Aorta (tissue), 5 donors: Measurements from ENCODE around the gene PHACTR2. TPM values are rescaled to one million over a fixed set of nuclear protein-coding genes. Genes with fewer than 3 reads are reported as not detected.
"Not testable (repeated sequence)": the region's sequence is repeated elsewhere in the genome, so short reads cannot be mapped to it uniquely, and the experiment has no call there.

ENCODE experiments used
- ATAC-seq: fragments of 200-7000 bp; cut with Tn5 transposase; one replicate; pipeline ENCODE4 v1.9.1; 2022; ENCODE audit warnings: moderate library complexity; ENCODE audit not compliant: low FRiP score
- DNase-seq, 2 donors: peaks; one replicate each; pipeline ENCODE4 v3.0.0-alpha.2; 2020
- H3K27ac ChIP-seq, 2 donors: one replicate each; pipeline ENCODE4 v1.5.1; 2013; ENCODE audit warnings: low read length in 2 of 2, mild to moderate bottlenecking in 2 of 2, moderate library complexity in 2 of 2, control low read depth in 1 of 2, inconsistent platforms in 1 of 2, low read depth in 1 of 2
- H3K27me3 ChIP-seq, 2 donors: one replicate each; pipeline ENCODE4 v1.6.1; 2013; ENCODE audit warnings: control low read depth in 1 of 2, low read length in 1 of 2, mild to moderate bottlenecking in 1 of 2, moderate library complexity in 1 of 2; ENCODE audit not compliant: insufficient read depth in 2 of 2, control insufficient read depth in 1 of 2
- H3K36me3 ChIP-seq, 2 donors: one replicate each; pipeline ENCODE4 v1.6.1; 2013; ENCODE audit warnings: control low read depth in 1 of 2, low read length in 1 of 2, mild to moderate bottlenecking in 1 of 2; ENCODE audit not compliant: insufficient read depth in 2 of 2, control insufficient read depth in 1 of 2
- H3K4me1 ChIP-seq, 2 donors: one replicate each; pipeline ENCODE4 v1.6.1; 2013; ENCODE audit warnings: low read length in 2 of 2, control low read depth in 1 of 2, mild to moderate bottlenecking in 1 of 2, moderate library complexity in 1 of 2; ENCODE audit not compliant: insufficient read depth in 2 of 2, control insufficient read depth in 1 of 2
- H3K4me3 ChIP-seq, 2 donors: one replicate each; pipeline ENCODE4 v1.5.1; 2013; ENCODE audit warnings: low read length in 2 of 2, control low read depth in 1 of 2, mild to moderate bottlenecking in 1 of 2
- H3K9me3 ChIP-seq: one replicate; pipeline ENCODE4 v1.6.1; 2013; ENCODE audit warnings: mild to moderate bottlenecking, low read length; ENCODE audit not compliant: control insufficient read depth
- WGBS, 2 donors: extraction: QIAGEN DNeasy Blood & Tissue Kit; methylation state at CpG; one replicate each; pipeline ENCODE4 v1.1.7; 2013; 5-methylcytosine and 5-hydroxymethylcytosine counted together
- intact Hi-C, 2 donors: fragments of 100-400 bp; cut with DNase I; formaldehyde crosslinking; loops; one replicate each; pipeline versions ENCODE4 v1.14.2 to v1.15.0; 2022
- polyA plus RNA-seq, 2 donors: library from polyadenylated mRNA; stranded (reverse); fragments of 200-250 nt; gene quantifications; one replicate each; pipeline ENCODE4 v1.2.3, GENCODE V29; 2013
- total RNA-seq, 2 donors: library from RNA; stranded (reverse); fragmentation: NEBNext Ultra II Directional; extraction: Animal tissue kit (Norgen Biotek cat#: 25700); gene quantifications; one replicate each; pipeline ENCODE4 v1.2.1, GENCODE V29; 2021
- donor health status: healthy with polysubstance abuse.
- donor health status: Bipolar disorder and iron deficiency.
- donor health status: DM: no; HTN: no; CAD: no.
- donor health status: DM: no; HTN: no; CAD: no.
- donor health status: DM: yes; HTN: yes; CAD: no.

The PHACTR2 gene
- total and polyA plus RNA-seq, 4 donors = 15.3 to 96.8 (median 51.2) TPM

- 2% methylated on average over 7 of the region's 7 CpGs for WGBS, 2 donors
These were observed 164.7 kb downstream of the PHACTR2 start for GRCh38 chr6:143842461-143842901.

GRCh38 chr6:143842902-143843676, 165.3 kb downstream of the PHACTR2 start, which contains the start of gene LTV1:
Gene LTV1, plus strand, starts transcription at chr6:143843338. Its CDS starts 140 bp downstream, at chr6:143843478.
- WGBS, 2 donors = 0 to 1% methylated on average over 64 of the region's 64 CpGs
- peaks cover 0 to 10% of the 10 kb centered on the region in 2 donors for H3K4me1 ChIP-seq
- ATAC-seq (peak; percentile 100), DNase-seq (peak; percentile 98)
- no peaks in the 10 kb centered on the region for H3K9me3 ChIP-seq
- intact Hi-C loops = loop anchor here (5.0 to 10.0 kb wide), 5 partner anchors 162 to 268 kb away; partner anchors contain the start of genes PHACTR2 (in 2 of the 2) and PLAGL1 (in 1 of the 2)
- no peaks in the 10 kb centered on the region for H3K27me3 ChIP-seq
- peak within 1 kb of the TSS; percentile 84 to 92 for H3K27ac ChIP-seq
- H3K36me3 ChIP-seq = peaks cover 0 to 1% of the 10 kb centered on the region in 2 donors
- peak within 1 kb of the TSS; percentile 56 to 71 for H3K4me3 ChIP-seq

More at GRCh38 chr6:143842461-143842901, 164.7 kb downstream of the PHACTR2 start:
- no peak for DNase-seq
- Histone ChIP-seq H3K4me3 (peak overlapping the region; percentile 56 to 71), H3K27ac (peak overlapping the region; percentile 84 to 92), H3K4me1 (peaks cover 0 to 10% of the 10 kb centered on the region in 2 donors), H3K27me3 (no peaks in the 10 kb centered on the region), H3K9me3 (no peaks in the 10 kb centered on the region), H3K36me3 (peaks cover 0 to 1% of the 10 kb centered on the region in 2 donors)
- ATAC-seq = peak; percentile 74
- intact Hi-C loops = loop anchor here (5.0 to 10.0 kb wide), 5 partner anchors 162 to 268 kb away; partner anchors contain the start of genes PHACTR2 (in 2 of the 2) and PLAGL1 (in 1 of the 2)

- no peak for ATAC-seq
- Histone ChIP-seq H3K9me3 (no peaks in the 10 kb centered on the region), H3K27me3 (no peaks in the 10 kb centered on the region), H3K36me3 (peaks cover 0 to 1% of the 10 kb centered on the region in 2 donors), H3K4me3 (peak overlapping the region; percentile 43 to 71), H3K4me1 (peaks cover 0 to 10% of the 10 kb centered on the region in 2 donors), H3K27ac (peak overlapping the region in 1 of 2 donors; percentile 26)
- WGBS, 2 donors = 1% methylated on average over 9 of the region's 9 CpGs
- intact Hi-C loops = loop anchor here (5.0 to 10.0 kb wide), 5 partner anchors 161 to 269 kb away; partner anchors contain the start of genes PHACTR2 (in 2 of the 2) and PLAGL1 (in 1 of the 2)
- no peak for DNase-seq
These were observed 165.9 kb downstream of the PHACTR2 start for GRCh38 chr6:143843677-143843999.

GRCh38 chr6:143844006-143844405, 166.2 kb downstream of the PHACTR2 start:
- H3K27me3 ChIP-seq = no peaks in the 10 kb centered on the region
- intact Hi-C loops = loop anchor here (5.0 to 10.0 kb wide), 5 partner anchors 161 to 269 kb away; partner anchors contain the start of genes PHACTR2 (in 2 of the 2) and PLAGL1 (in 1 of the 2)
- H3K9me3 ChIP-seq = no peaks in the 10 kb centered on the region
- WGBS, 2 donors = 10 to 11% methylated on average over 4 of the region's 4 CpGs
- peaks cover 0 to 10% of the 10 kb centered on the region in 2 donors for H3K4me1 ChIP-seq
- peaks cover 0 to 1% of the 10 kb centered on the region in 2 donors for H3K36me3 ChIP-seq
- DNase-seq (no peak), ATAC-seq (no peak)
- peak overlapping the region in 1 of 2 donors; percentile 7 for H3K27ac ChIP-seq
- peak overlapping the region; percentile 43 to 71 for H3K4me3 ChIP-seq

- Histone ChIP-seq H3K4me1 (peaks cover 0 to 5% of the 10 kb centered on the region in 2 donors), H3K9me3 (no peaks in the 10 kb centered on the region), H3K4me3 (no peak overlapping the region), H3K27ac (no peak overlapping the region), H3K36me3 (peaks cover 1 to 5% of the 10 kb centered on the region in 2 donors), H3K27me3 (no peaks in the 10 kb centered on the region)
- DNase-seq (no peak), ATAC-seq (no peak)
- WGBS, 2 donors = 88 to 91% methylated on average over 5 of the region's 5 CpGs
- intact Hi-C loops = loop anchor here (5.0 to 10.0 kb wide), 4 partner anchors 112 to 270 kb away; partner anchors contain the start of genes PHACTR2 (in 1 of the 2) and PLAGL1 (in 1 of the 2)
These were observed 167.3 kb downstream of the PHACTR2 start for GRCh38 chr6:143845033-143845432.

- intact Hi-C loops, DNase-seq, ATAC-seq, H3K27ac ChIP-seq, H3K36me3 ChIP-seq, H3K4me1 ChIP-seq, H3K9me3 ChIP-seq, H3K4me3 ChIP-seq, H3K27me3 ChIP-seq: not testable (repeated sequence)
- WGBS, 2 donors = 96 to 97% methylated on average over 3 of the region's 3 CpGs
These were observed 173.9 kb downstream of the PHACTR2 start for GRCh38 chr6:143851706-143852105.

- H3K27me3 ChIP-seq, H3K27ac ChIP-seq, H3K4me1 ChIP-seq, ATAC-seq, DNase-seq, H3K36me3 ChIP-seq, H3K9me3 ChIP-seq, H3K4me3 ChIP-seq, intact Hi-C loops: not testable (repeated sequence)
- WGBS, 2 donors = 99 to 100% methylated on average over 1 of the region's 1 CpG
These were observed 177.3 kb downstream of the PHACTR2 start for GRCh38 chr6:143855057-143855456.

- H3K36me3 ChIP-seq, H3K27me3 ChIP-seq, H3K27ac ChIP-seq, H3K4me3 ChIP-seq, DNase-seq, intact Hi-C loops, H3K9me3 ChIP-seq, H3K4me1 ChIP-seq, ATAC-seq: not testable (repeated sequence)
- 87 to 96% methylated on average over 6 of the region's 6 CpGs for WGBS, 2 donors
These were observed 179.0 kb downstream of the PHACTR2 start for GRCh38 chr6:143856762-143857161.
